MM.1S (cell line): ENCODE results near the gene C2CD3.

Experiments
- DNase-seq: peaks from one replicate; pipeline ENCODE4 v3.0.0-alpha.2; 2015
- H2AFZ ChIP-seq: fragments of 300-600 bp; sonication (generic); 2 replicates; pipeline ENCODE4 v1.6.0; 2016; ENCODE audit warnings: antibody characterized with exemption, low read length
- H3F3A ChIP-seq: fragments of 300-600 bp; sonication (generic); 2 replicates; pipeline ENCODE4 v1.6.1; 2016; ENCODE audit warnings: mild to moderate bottlenecking, antibody characterized with exemption, low read length, moderate library complexity, mixed read lengths; ENCODE audit not compliant: insufficient read depth
- H3K27ac ChIP-seq: fragments of 300-600 bp; sonication (generic); 2 replicates; pipeline ENCODE4 v1.5.1; 2016; ENCODE audit warnings: mild to moderate bottlenecking, low read length
- H3K27me3 ChIP-seq: fragments of 300-600 bp; sonication (generic); replicated peaks from 2 replicates; pipeline ENCODE4 v1.6.0; 2016; ENCODE audit warnings: low read length; ENCODE audit not compliant: insufficient read depth
- H3K36me3 ChIP-seq: fragments of 300-600 bp; sonication (generic); replicated peaks from 2 replicates; pipeline ENCODE4 v1.6.1; 2016; ENCODE audit warnings: mild to moderate bottlenecking, low read length, mixed read lengths; ENCODE audit not compliant: insufficient read depth
- H3K4me1 ChIP-seq: fragments of 300-600 bp; sonication (generic); 2 replicates; pipeline ENCODE4 v1.6.1; 2016; ENCODE audit warnings: low read length, mixed read lengths
- H3K4me2 ChIP-seq: fragments of 300-600 bp; sonication (generic); 2 replicates; pipeline ENCODE4 v1.6.0; 2016; ENCODE audit warnings: low read depth, low read length
- H3K4me3 ChIP-seq: fragments of 300-600 bp; sonication (generic); 2 replicates; pipeline ENCODE4 v1.5.1; 2016; ENCODE audit warnings: low read length, mixed read lengths
- H3K79me2 ChIP-seq: fragments of 300-600 bp; sonication (generic); 2 replicates; pipeline ENCODE4 v1.6.1; 2016; ENCODE audit warnings: mixed run types, low read length, mixed read lengths
- H3K9ac ChIP-seq: fragments of 300-600 bp; sonication (generic); 2 replicates; pipeline ENCODE4 v1.6.1; 2016; ENCODE audit warnings: low read length, mixed read lengths
- H3K9me2 ChIP-seq: fragments of 300-600 bp; sonication (generic); replicated peaks from 2 replicates; pipeline ENCODE4 v1.6.1; 2016; ENCODE audit warnings: mild to moderate bottlenecking, low read length, mixed read lengths; ENCODE audit not compliant: insufficient read depth
- H3K9me3 ChIP-seq: fragments of 300-600 bp; sonication (generic); replicated peaks from 2 replicates; pipeline ENCODE4 v1.6.1; 2016; ENCODE audit warnings: mild to moderate bottlenecking, low read length, mixed read lengths; ENCODE audit not compliant: insufficient read depth
- H4K20me1 ChIP-seq: fragments of 300-600 bp; sonication (generic); 2 replicates; pipeline ENCODE4 v1.6.1; 2016; ENCODE audit warnings: mild to moderate bottlenecking, low read length, moderate library complexity, mixed read lengths; ENCODE audit not compliant: insufficient read depth
- EZH2 ChIP-seq: fragments of 300-600 bp; sonication (generic); optimal IDR thresholded peaks from 2 replicates; pipeline ENCODE3; 2017; ENCODE audit warnings: low read depth, mild to moderate bottlenecking, antibody characterized with exemption, low read length, mixed read lengths
- EZH2phosphoT487 ChIP-seq: fragments of 300-600 bp; sonication (generic); IDR thresholded peaks from 2 replicates; pipeline ENCODE4 v1.6.1; 2018; ENCODE audit warnings: antibody characterized with exemption, low read length
- TF ChIP-seq, protein P1 (sequence below): fragments of 300-600 bp; sonication (generic); IDR thresholded peaks from 2 replicates; pipeline ENCODE4 v1.5.1; 2016; ENCODE audit warnings: antibody characterized with exemption, low read length, mixed read lengths

The C2CD3 gene

DNA sequence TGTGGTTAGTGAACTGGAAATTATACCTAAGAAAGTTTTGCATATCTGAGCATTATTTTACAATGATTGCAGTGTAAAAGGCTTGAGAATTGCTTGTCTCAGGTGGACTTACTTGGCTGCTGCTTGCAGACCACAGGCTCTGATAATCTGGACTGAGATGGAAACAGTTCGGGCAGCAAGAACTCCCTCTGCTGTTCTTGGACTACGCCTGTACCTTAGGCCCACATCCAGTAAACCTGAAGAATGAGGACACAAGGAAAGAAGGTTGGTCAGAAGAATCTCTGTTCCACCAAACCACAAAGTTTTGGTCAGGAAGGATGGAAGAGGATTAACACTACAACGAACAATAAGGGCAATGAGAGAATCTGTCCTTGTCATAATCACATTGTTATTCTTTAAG is 80.1 kb downstream of the C2CD3 start:
- Histone ChIP-seq H3K36me3 (no peaks in the 10 kb centered on the region), H4K20me1 (no peaks in the 10 kb centered on the region), H3K79me2 (no peaks in the 10 kb centered on the region), H3K4me2 (no peak overlapping the region), H3K4me3 (no peak overlapping the region), H3F3A (no peaks in the 10 kb centered on the region), H2AFZ (no peak overlapping the region), H3K9me2 (no peaks in the 10 kb centered on the region), H3K9ac (no peak overlapping the region), H3K9me3 (no peaks in the 10 kb centered on the region), H3K27me3 (no peaks in the 10 kb centered on the region), H3K4me1 (no peaks in the 10 kb centered on the region; the same call in 1 of the 2 replicates), H3K27ac (no peak overlapping the region)
- no peak for DNase-seq
- TF ChIP-seq EZH2 (no peak), EZH2phosphoT487 (no peak)
- TF ChIP-seq, protein P1, sequence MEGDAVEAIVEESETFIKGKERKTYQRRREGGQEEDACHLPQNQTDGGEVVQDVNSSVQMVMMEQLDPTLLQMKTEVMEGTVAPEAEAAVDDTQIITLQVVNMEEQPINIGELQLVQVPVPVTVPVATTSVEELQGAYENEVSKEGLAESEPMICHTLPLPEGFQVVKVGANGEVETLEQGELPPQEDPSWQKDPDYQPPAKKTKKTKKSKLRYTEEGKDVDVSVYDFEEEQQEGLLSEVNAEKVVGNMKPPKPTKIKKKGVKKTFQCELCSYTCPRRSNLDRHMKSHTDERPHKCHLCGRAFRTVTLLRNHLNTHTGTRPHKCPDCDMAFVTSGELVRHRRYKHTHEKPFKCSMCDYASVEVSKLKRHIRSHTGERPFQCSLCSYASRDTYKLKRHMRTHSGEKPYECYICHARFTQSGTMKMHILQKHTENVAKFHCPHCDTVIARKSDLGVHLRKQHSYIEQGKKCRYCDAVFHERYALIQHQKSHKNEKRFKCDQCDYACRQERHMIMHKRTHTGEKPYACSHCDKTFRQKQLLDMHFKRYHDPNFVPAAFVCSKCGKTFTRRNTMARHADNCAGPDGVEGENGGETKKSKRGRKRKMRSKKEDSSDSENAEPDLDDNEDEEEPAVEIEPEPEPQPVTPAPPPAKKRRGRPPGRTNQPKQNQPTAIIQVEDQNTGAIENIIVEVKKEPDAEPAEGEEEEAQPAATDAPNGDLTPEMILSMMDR = no peak; the same call in 1 of the 2 replicates

DNA sequence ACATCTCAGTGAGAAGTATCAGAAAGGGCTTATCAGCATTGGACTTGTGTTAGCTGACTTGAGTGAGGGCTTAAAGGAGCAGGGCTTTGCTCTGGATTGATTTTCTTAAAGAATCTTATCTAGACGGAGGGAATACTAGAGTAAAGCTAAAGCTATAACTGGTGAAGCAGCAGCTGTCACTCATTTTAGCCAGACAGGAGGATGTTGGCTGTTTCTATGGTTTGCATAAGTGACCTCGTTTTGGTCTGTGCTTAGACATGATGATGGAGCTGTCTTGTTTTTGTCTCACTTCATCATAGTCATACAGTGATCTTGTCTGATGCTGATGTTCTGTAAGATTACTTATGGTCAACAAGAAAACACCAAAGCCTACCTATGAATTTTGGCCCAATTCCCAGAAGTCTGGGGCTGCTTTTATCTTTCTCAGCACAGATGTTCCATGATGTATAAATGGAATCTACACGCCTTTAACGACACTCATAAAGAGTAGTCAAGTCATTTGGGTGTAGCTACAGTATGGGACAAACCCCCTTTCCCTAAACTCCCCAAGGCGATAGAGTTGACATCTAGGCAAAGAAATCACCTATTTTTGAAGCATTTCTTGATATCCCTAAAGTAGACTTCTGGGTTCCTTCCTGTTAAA is 84.4 kb downstream of the C2CD3 start:
- Histone ChIP-seq H3K9me2 (no peaks in the 10 kb centered on the region), H3K36me3 (no peaks in the 10 kb centered on the region), H3K27me3 (no peaks in the 10 kb centered on the region), H3K4me1 (no peaks in the 10 kb centered on the region; the same call in 1 of the 2 replicates), H3K4me3 (no peak overlapping the region), H3F3A (no peaks in the 10 kb centered on the region), H3K27ac (no peak overlapping the region), H3K4me2 (no peak overlapping the region), H3K79me2 (no peaks in the 10 kb centered on the region), H3K9me3 (no peaks in the 10 kb centered on the region), H3K9ac (no peak overlapping the region), H4K20me1 (no peaks in the 10 kb centered on the region), H2AFZ (no peak overlapping the region)
- TF ChIP-seq, protein P1 = no peak
- TF ChIP-seq EZH2phosphoT487 (no peak), EZH2 (no peak)
- no peak for DNase-seq

DNA sequence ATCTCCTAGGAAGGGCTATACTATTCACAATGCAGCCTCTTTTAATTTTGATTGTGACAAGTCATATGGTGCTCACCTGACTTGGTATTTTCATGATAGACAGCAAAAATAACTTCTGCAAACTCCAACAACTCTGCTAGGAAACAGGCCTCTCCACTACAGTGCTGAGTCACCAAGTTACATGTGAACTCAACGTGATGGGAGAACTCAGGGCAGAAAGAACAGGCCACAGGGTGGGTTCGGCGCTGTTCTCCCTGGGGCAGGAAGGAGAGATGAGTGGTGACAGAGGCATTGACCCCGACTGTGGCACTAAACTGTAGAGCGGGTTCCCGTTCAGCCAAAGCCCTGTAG is 85.3 kb downstream of the C2CD3 start:
- no peak overlapping the region for H2AFZ ChIP-seq
- TF ChIP-seq EZH2phosphoT487 = no peak
- TF ChIP-seq EZH2 = no peak
- TF ChIP-seq, protein P1 = no peak
- no peaks in the 10 kb centered on the region for H3K9me3 ChIP-seq
- no peaks in the 10 kb centered on the region for H3K79me2 ChIP-seq
- DNase-seq = no peak
- H3K36me3 ChIP-seq = no peaks in the 10 kb centered on the region
- no peaks in the 10 kb centered on the region for H4K20me1 ChIP-seq
- no peak overlapping the region for H3K9ac ChIP-seq
- no peaks in the 10 kb centered on the region; the same call in 1 of the 2 replicates for H3K4me1 ChIP-seq
- no peaks in the 10 kb centered on the region for H3K9me2 ChIP-seq
- H3K4me2 ChIP-seq = no peak overlapping the region
- no peak overlapping the region for H3K4me3 ChIP-seq
- no peak overlapping the region for H3K27ac ChIP-seq
- no peaks in the 10 kb centered on the region for H3K27me3 ChIP-seq
- H3F3A ChIP-seq = no peaks in the 10 kb centered on the region
